Measurements from ENCODE around the gene PSMD9.

PSMD9 gene, protein sequence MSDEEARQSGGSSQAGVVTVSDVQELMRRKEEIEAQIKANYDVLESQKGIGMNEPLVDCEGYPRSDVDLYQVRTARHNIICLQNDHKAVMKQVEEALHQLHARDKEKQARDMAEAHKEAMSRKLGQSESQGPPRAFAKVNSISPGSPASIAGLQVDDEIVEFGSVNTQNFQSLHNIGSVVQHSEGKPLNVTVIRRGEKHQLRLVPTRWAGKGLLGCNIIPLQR

DNA sequence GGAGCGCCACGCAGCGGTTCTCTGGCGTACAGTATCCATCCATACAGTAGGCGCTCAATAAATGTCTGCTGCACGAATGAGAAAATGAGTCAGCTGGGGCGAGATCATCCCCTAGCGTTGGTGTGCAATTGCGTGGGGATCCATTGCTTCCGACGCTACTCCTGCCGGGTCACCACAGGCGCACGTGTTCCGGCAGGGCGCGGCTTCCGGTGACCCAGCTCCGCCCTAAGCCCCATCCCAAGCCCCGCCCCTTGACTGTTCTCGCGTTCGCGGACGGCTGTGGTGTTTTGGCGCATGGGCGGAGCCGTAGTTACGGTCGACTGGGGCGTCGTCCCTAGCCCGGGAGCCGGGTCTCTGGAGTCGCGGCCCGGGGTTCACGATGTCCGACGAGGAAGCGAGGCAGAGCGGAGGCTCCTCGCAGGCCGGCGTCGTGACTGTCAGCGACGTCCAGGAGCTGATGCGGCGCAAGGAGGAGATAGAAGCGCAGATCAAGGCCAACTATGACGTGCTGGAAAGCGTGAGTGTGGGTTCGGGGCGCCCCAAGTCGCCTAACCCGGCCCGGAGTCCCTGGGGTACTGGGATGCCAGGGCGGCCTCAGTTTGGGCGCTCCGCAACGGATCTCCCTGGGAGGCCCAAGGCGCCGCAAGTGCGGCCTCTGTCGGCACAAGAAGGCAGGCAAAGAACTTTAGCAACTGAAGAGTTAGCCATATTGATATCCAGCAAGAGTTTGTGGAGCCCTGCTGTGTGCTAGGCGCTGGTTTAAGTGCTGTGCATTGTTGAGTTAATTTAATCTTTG is at the start of gene PSMD9:
Gene PSMD9 (plus strand): TSS at position 313 of the 796 bp plus-strand sequence. CDS start 67 bp downstream, at position 380.
- Histone ChIP-seq H3K4me1 (ENCODE audit: insufficient read depth, poor library complexity, severe bottlenecking) (peaks cover 7% of the 10 kb centered on the region), H3K27ac (ENCODE audit: poor library complexity, severe bottlenecking) (peak within 1 kb of the TSS; percentile 62), H3K36me3 (ENCODE audit: low read depth) (peaks cover 20% of the 10 kb centered on the region), H3K27me3 (ENCODE audit: insufficient read depth, poor library complexity, severe bottlenecking) (no peaks in the 10 kb centered on the region), H3K4me3 (ENCODE audit: severe bottlenecking) (peak within 1 kb of the TSS; percentile 87), H3K9me3 (ENCODE audit: severe bottlenecking) (no peaks in the 10 kb centered on the region)
- ATAC-seq (ENCODE audit: low read depth) = peak; percentile 89
- TF ChIP-seq, protein P1, sequence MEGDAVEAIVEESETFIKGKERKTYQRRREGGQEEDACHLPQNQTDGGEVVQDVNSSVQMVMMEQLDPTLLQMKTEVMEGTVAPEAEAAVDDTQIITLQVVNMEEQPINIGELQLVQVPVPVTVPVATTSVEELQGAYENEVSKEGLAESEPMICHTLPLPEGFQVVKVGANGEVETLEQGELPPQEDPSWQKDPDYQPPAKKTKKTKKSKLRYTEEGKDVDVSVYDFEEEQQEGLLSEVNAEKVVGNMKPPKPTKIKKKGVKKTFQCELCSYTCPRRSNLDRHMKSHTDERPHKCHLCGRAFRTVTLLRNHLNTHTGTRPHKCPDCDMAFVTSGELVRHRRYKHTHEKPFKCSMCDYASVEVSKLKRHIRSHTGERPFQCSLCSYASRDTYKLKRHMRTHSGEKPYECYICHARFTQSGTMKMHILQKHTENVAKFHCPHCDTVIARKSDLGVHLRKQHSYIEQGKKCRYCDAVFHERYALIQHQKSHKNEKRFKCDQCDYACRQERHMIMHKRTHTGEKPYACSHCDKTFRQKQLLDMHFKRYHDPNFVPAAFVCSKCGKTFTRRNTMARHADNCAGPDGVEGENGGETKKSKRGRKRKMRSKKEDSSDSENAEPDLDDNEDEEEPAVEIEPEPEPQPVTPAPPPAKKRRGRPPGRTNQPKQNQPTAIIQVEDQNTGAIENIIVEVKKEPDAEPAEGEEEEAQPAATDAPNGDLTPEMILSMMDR (IDR thresholded peaks at IDR 0.05; ENCODE audit: poor library complexity, severe bottlenecking) = peak; percentile 80
- DNase-seq (ENCODE audit: low spot score) = peak; percentile 98

- no peak overlapping the region for H3K27ac ChIP-seq (ENCODE audit: poor library complexity, severe bottlenecking)
- ATAC-seq (ENCODE audit: low read depth) (peak; percentile 92), DNase-seq (ENCODE audit: low spot score) (peak; percentile 99)
- H3K27me3 ChIP-seq (ENCODE audit: insufficient read depth, poor library complexity, severe bottlenecking) = no peaks in the 10 kb centered on the region
- H3K4me3 ChIP-seq (ENCODE audit: severe bottlenecking) = peak overlapping the region; percentile 44
- no peaks in the 10 kb centered on the region for H3K36me3 ChIP-seq (ENCODE audit: low read depth)
- no peaks in the 10 kb centered on the region for H3K4me1 ChIP-seq (ENCODE audit: insufficient read depth, poor library complexity, severe bottlenecking)
- TF ChIP-seq, protein P1 (IDR thresholded peaks at IDR 0.05; ENCODE audit: poor library complexity, severe bottlenecking) = peak; percentile 19
- H3K9me3 ChIP-seq (ENCODE audit: severe bottlenecking) = no peaks in the 10 kb centered on the region
Observed at GRCh38 chr12:121839106-121839992, 49.2 kb upstream of the PSMD9 start.

GRCh38 chr12:121839993-121840761 is 48.4 kb upstream of the PSMD9 start:
- no peak for DNase-seq (ENCODE audit: low spot score)
- no peak overlapping the region for H3K27ac ChIP-seq (ENCODE audit: poor library complexity, severe bottlenecking)
- no peaks in the 10 kb centered on the region for H3K9me3 ChIP-seq (ENCODE audit: severe bottlenecking)
- TF ChIP-seq, protein P1 (IDR thresholded peaks at IDR 0.05; ENCODE audit: poor library complexity, severe bottlenecking) = no peak
- no peaks in the 10 kb centered on the region for H3K4me1 ChIP-seq (ENCODE audit: insufficient read depth, poor library complexity, severe bottlenecking)
- 0 out of 3 replicates have a peak, but pooled peaks have one; percentile 2 for ATAC-seq (ENCODE audit: low read depth)
- no peaks in the 10 kb centered on the region for H3K27me3 ChIP-seq (ENCODE audit: insufficient read depth, poor library complexity, severe bottlenecking)
- H3K36me3 ChIP-seq (ENCODE audit: low read depth) = no peaks in the 10 kb centered on the region
- H3K4me3 ChIP-seq (ENCODE audit: severe bottlenecking) = peak overlapping the region; percentile 44

- Histone ChIP-seq H3K27me3 (ENCODE audit: insufficient read depth, poor library complexity, severe bottlenecking) (no peaks in the 10 kb centered on the region), H3K9me3 (ENCODE audit: severe bottlenecking) (no peaks in the 10 kb centered on the region), H3K4me3 (ENCODE audit: severe bottlenecking) (no peak overlapping the region), H3K36me3 (ENCODE audit: low read depth) (no peaks in the 10 kb centered on the region), H3K4me1 (ENCODE audit: insufficient read depth, poor library complexity, severe bottlenecking) (no peaks in the 10 kb centered on the region), H3K27ac (ENCODE audit: poor library complexity, severe bottlenecking) (no peak overlapping the region)
- ATAC-seq (ENCODE audit: low read depth) (no peak), DNase-seq (ENCODE audit: low spot score) (no peak)
- TF ChIP-seq, protein P1 (IDR thresholded peaks at IDR 0.05; ENCODE audit: poor library complexity, severe bottlenecking) = no peak
Observed at GRCh38 chr12:121843236-121843982, 45.2 kb upstream of the PSMD9 start.
